Fibroblast of lung (primary cell): Measurements from ENCODE around the gene SCN2A. TPM values are rescaled to one million over a fixed set of nuclear protein-coding genes. Genes with fewer than 3 reads are reported as not detected.

Source experiments
- DNase-seq, 2 donors: peaks; one replicate each; pipeline versions ENCODE4 v3.0.0 to v3.0.0-alpha.2; 2010; ENCODE audit warnings: low read depth in 2 of 2
- H2AFZ ChIP-seq: 2 replicates; pipeline ENCODE4 v1.5.1; 2012; ENCODE audit warnings: low read length, control low read depth, inconsistent platforms
- H3K27ac ChIP-seq: 2 replicates; pipeline ENCODE4 v1.5.1; 2011; ENCODE audit warnings: low read length, control low read depth; ENCODE audit not compliant: insufficient read depth
- H3K27me3 ChIP-seq: 2 replicates; pipeline ENCODE4 v1.5.1; 2011; ENCODE audit warnings: mild to moderate bottlenecking, low read length; ENCODE audit not compliant: control insufficient read depth, insufficient read depth
- H3K36me3 ChIP-seq: 2 replicates; pipeline ENCODE4 v1.5.1; 2011; ENCODE audit warnings: low read length; ENCODE audit not compliant: control insufficient read depth, insufficient read depth
- H3K4me1 ChIP-seq: 2 replicates; pipeline ENCODE4 v1.5.1; 2011; ENCODE audit warnings: low read length; ENCODE audit not compliant: control insufficient read depth, insufficient read depth; ENCODE audit errors: extremely low read depth
- H3K4me2 ChIP-seq: 2 replicates; pipeline ENCODE4 v1.5.1; 2011; ENCODE audit warnings: low read length, control low read depth; ENCODE audit not compliant: insufficient read depth; ENCODE audit errors: extremely low read depth
- H3K4me3 ChIP-seq, 4 experiments: fragments of 200-600 bp in 1 of 4; sonication (generic) in 1 of 4; replicated peaks in 1 of 4; 2 replicates each; pipeline ENCODE4 v1.5.1; 2011 to 2016; ENCODE audit warnings: low read length in 4 of 4, low read depth in 3 of 4, mild to moderate bottlenecking in 3 of 4, control low read depth in 2 of 4, inconsistent platforms in 1 of 4, mixed read lengths in 1 of 4; ENCODE audit not compliant: insufficient read depth in 1 of 4; ENCODE audit errors: control extremely low read depth in 1 of 4
- H3K79me2 ChIP-seq: 2 replicates; pipeline ENCODE4 v1.5.1; 2012; ENCODE audit warnings: mild to moderate bottlenecking, low read length, inconsistent platforms; ENCODE audit not compliant: control insufficient read depth, insufficient read depth
- H3K9ac ChIP-seq: 2 replicates; pipeline ENCODE4 v1.5.1; 2011; ENCODE audit warnings: mild to moderate bottlenecking, low read length, control low read depth; ENCODE audit not compliant: insufficient read depth
- H3K9me3 ChIP-seq: 2 replicates; pipeline ENCODE4 v1.5.1; 2012; ENCODE audit warnings: low read depth, low read length; ENCODE audit not compliant: control insufficient read depth, insufficient read depth
- H4K20me1 ChIP-seq: 2 replicates; pipeline ENCODE4 v1.5.1; 2011; ENCODE audit warnings: low read length; ENCODE audit not compliant: control insufficient read depth, insufficient read depth; ENCODE audit errors: extremely low read depth
- CTCF ChIP-seq, 2 donors: IDR thresholded peaks in 1 of 2; conservative IDR thresholded peaks in 1 of 2; 1 replicate in 1 of 2; 2 replicates in 1 of 2; pipeline ENCODE4 v1.5.1; 2011 to 2012; ENCODE audit warnings: low read length in 2 of 2, control low read depth in 1 of 2, inconsistent platforms in 1 of 2, low read depth in 1 of 2, mild to moderate bottlenecking in 1 of 2
- EZH2 ChIP-seq: IDR thresholded peaks from 2 replicates; pipeline ENCODE4 v1.5.1; 2012; ENCODE audit warnings: low read length, control low read depth, mild to moderate bottlenecking; ENCODE audit errors: missing control alignments
- polyA plus RNA-seq, 2 donors: library from polyadenylated mRNA; depleted of rRNA in 1 of 2; stranded (reverse) in 1 of 2; unstranded in 1 of 2; fragments of >200 nt; gene quantifications; 2 replicates each; pipeline ENCODE4 v1.2.1, GENCODE V29; 2011 to 2012; ENCODE audit warnings: missing spikeins in 1 of 2
- total RNA-seq: library from RNA; depleted of rRNA; stranded (reverse); fragments of >200 nt; gene quantifications from 2 replicates; pipeline ENCODE4 v1.2.1, GENCODE V29; 2014

The SCN2A gene
- total and polyA plus RNA-seq, 2 donors (not counting 1 experiment from before 2014, with no cell fraction given): 0.76 to 7.1 TPM

GRCh38 chr2:165268754-165269153, 29.5 kb downstream of the SCN2A start:
- no peak overlapping the region for H3K4me2 ChIP-seq
- H3K27me3 ChIP-seq: no peaks in the 10 kb centered on the region
- TF ChIP-seq EZH2 (no peak), CTCF (conservative IDR thresholded peaks at IDR 0.05 in 1 of 2, IDR thresholded peaks at IDR 0.05 in 1 of 2; ENCODE audit: low read depth in 1 of 2, low read length in 2 of 2) (no peak)
- no peaks in the 10 kb centered on the region for H3K79me2 ChIP-seq
- no peak overlapping the region for H2AFZ ChIP-seq
- H3K4me3 ChIP-seq: no peak overlapping the region
- H3K27ac ChIP-seq: no peak overlapping the region
- no peaks in the 10 kb centered on the region for H3K4me1 ChIP-seq
- DNase-seq: no peak
- no peaks in the 10 kb centered on the region for H4K20me1 ChIP-seq
- no peak overlapping the region for H3K9ac ChIP-seq
- no peaks in the 10 kb centered on the region for H3K9me3 ChIP-seq
- H3K36me3 ChIP-seq: no peaks in the 10 kb centered on the region

- Histone ChIP-seq H3K9me3 (no peaks in the 10 kb centered on the region), H3K27ac (no peak overlapping the region), H3K9ac (no peak overlapping the region), H2AFZ (no peak overlapping the region), H3K36me3 (no peaks in the 10 kb centered on the region), H3K27me3 (no peaks in the 10 kb centered on the region), H3K4me3 (no peak overlapping the region), H4K20me1 (no peaks in the 10 kb centered on the region), H3K79me2 (no peaks in the 10 kb centered on the region), H3K4me2 (no peak overlapping the region), H3K4me1 (no peaks in the 10 kb centered on the region)
- TF ChIP-seq CTCF (conservative IDR thresholded peaks at IDR 0.05 in 1 of 2, IDR thresholded peaks at IDR 0.05 in 1 of 2; ENCODE audit: low read depth in 1 of 2, low read length in 2 of 2) (no peak), EZH2 (no peak)
- no peak for DNase-seq
Observed at GRCh38 chr2:165273176-165273575, 34.0 kb downstream of the SCN2A start.

- Histone ChIP-seq H3K36me3 (no peaks in the 10 kb centered on the region), H4K20me1 (no peaks in the 10 kb centered on the region), H3K9ac (no peak overlapping the region), H3K79me2 (no peaks in the 10 kb centered on the region), H3K4me1 (no peaks in the 10 kb centered on the region), H3K4me2 (no peak overlapping the region), H3K4me3 (no peak overlapping the region), H2AFZ (no peak overlapping the region), H3K27ac (no peak overlapping the region), H3K9me3 (no peaks in the 10 kb centered on the region), H3K27me3 (no peaks in the 10 kb centered on the region)
- TF ChIP-seq EZH2 (no peak), CTCF (conservative IDR thresholded peaks at IDR 0.05 in 1 of 2, IDR thresholded peaks at IDR 0.05 in 1 of 2; ENCODE audit: low read depth in 1 of 2, low read length in 2 of 2) (no peak)
- peak; percentile 3 to 22 for DNase-seq
Observed at GRCh38 chr2:165274698-165275097, 35.5 kb downstream of the SCN2A start.
